IMR-90 (cell line): ENCODE measurements around the gene NKTR. TPM values are rescaled to one million over a fixed set of nuclear protein-coding genes. Genes with fewer than 3 reads are reported as not detected.

Source experiments
- ATAC-seq: fragments of 200-7000 bp; cut with Tn5 transposase; 2 replicates; pipeline ENCODE4 v1.9.1; 2020; ENCODE audit warnings: low read depth, mild to moderate bottlenecking, moderate library complexity
- BruUV-seq: library from RNA; stranded (reverse); fragments of 400-500 nt; replicated peaks from 2 replicates; lab custom pipeline; 2021; lab: Mats Ljungman, UMichigan
- CTCF ChIA-PET: fragments of 300-600 bp; formaldehyde crosslinking; extraction: SDS; loops from one replicate; lab custom pipeline; 2021; ENCODE audit warnings: antibody characterized with exemption; lab: Yijun Ruan, JAX
- POLR2A ChIA-PET: fragments of 300-600 bp; sonication (Branson Sonifier 250); formaldehyde crosslinking; loops from one replicate; lab custom pipeline; 2022; ENCODE audit warnings: antibody characterized with exemption; ENCODE audit not compliant: unreplicated experiment; lab: Charles Lee
- DNase-seq: peaks from one replicate; pipeline ENCODE4 v3.0.0; 2013
- H2AFZ ChIP-seq: replicated peaks from 2 replicates; pipeline ENCODE3; 2013; ENCODE audit warnings: low read length, mild to moderate bottlenecking; ENCODE audit not compliant: poor library complexity
- H2AK5ac ChIP-seq: 2 replicates; pipeline ENCODE4 v1.6.1; 2013; ENCODE audit warnings: low read depth, low read length, inconsistent platforms
- H2AK9ac ChIP-seq: replicated peaks from 2 replicates; pipeline ENCODE3; 2013; ENCODE audit warnings: mild to moderate bottlenecking, low read depth, low read length, moderate library complexity; ENCODE audit not compliant: poor library complexity
- H2BK120ac ChIP-seq: 2 replicates; pipeline ENCODE4 v1.6.1; 2013; ENCODE audit warnings: low read depth, low read length, inconsistent platforms
- H2BK15ac ChIP-seq: 3 replicates; pipeline ENCODE4 v1.6.1; 2013; ENCODE audit warnings: low read depth, low read length, inconsistent platforms
- H2BK20ac ChIP-seq: 2 replicates; pipeline ENCODE4 v1.6.1; 2013; ENCODE audit warnings: low read depth, mild to moderate bottlenecking, inconsistent platforms, low read length, moderate library complexity
- H2BK5ac ChIP-seq: 2 replicates; pipeline ENCODE4 v1.6.1; 2013; ENCODE audit warnings: mild to moderate bottlenecking, low read depth, low read length, inconsistent platforms; ENCODE audit not compliant: poor library complexity, severe bottlenecking
- H3K14ac ChIP-seq: replicated peaks from 2 replicates; pipeline ENCODE4 v1.6.1; 2013; ENCODE audit warnings: low read depth, low read length, inconsistent platforms
- H3K18ac ChIP-seq: 2 replicates; pipeline ENCODE4 v1.6.1; 2013; ENCODE audit warnings: low read depth, low read length, control low read depth
- H3K23ac ChIP-seq: 2 replicates; pipeline ENCODE4 v1.6.1; 2013; ENCODE audit warnings: low read depth, low read length, inconsistent platforms
- H3K27ac ChIP-seq: 2 replicates; pipeline ENCODE4 v1.5.1; 2013; ENCODE audit warnings: mild to moderate bottlenecking, control low read depth, low read length; ENCODE audit not compliant: insufficient read depth
- H3K27me3 ChIP-seq: 2 replicates; pipeline ENCODE4 v1.6.1; 2013; ENCODE audit warnings: low read length; ENCODE audit not compliant: control insufficient read depth, insufficient read depth
- H3K36me3 ChIP-seq: 2 replicates; pipeline ENCODE4 v1.6.1; 2013; ENCODE audit warnings: low read length, mixed read lengths; ENCODE audit not compliant: control insufficient read depth, insufficient read depth
- H3K4ac ChIP-seq: 2 replicates; pipeline ENCODE4 v1.6.1; 2013; ENCODE audit warnings: low read depth, low read length, inconsistent platforms
- H3K4me1 ChIP-seq: 2 replicates; pipeline ENCODE4 v1.6.1; 2013; ENCODE audit warnings: low read length, mixed read lengths; ENCODE audit not compliant: control insufficient read depth, insufficient read depth
- H3K4me2 ChIP-seq: 2 replicates; pipeline ENCODE4 v1.6.1; 2013; ENCODE audit warnings: low read depth, mild to moderate bottlenecking, control low read depth, low read length, moderate library complexity
- H3K4me3 ChIP-seq: 2 replicates; pipeline ENCODE4 v1.5.1; 2013; ENCODE audit warnings: low read depth, mild to moderate bottlenecking, control low read depth, low read length, moderate library complexity; ENCODE audit not compliant: insufficient read depth
- H3K56ac ChIP-seq: 2 replicates; pipeline ENCODE4 v1.6.1; 2013; ENCODE audit warnings: low read length, inconsistent platforms; ENCODE audit not compliant: insufficient read depth; ENCODE audit errors: extremely low read depth
- H3K79me1 ChIP-seq, 2 experiments: 2 replicates each; pipeline ENCODE4 v1.6.1; 2013; ENCODE audit warnings: low read length in 2 of 2, inconsistent platforms in 1 of 2, low read depth in 1 of 2
- H3K9ac ChIP-seq: 2 replicates; pipeline ENCODE4 v1.6.1; 2013; ENCODE audit warnings: low read depth, low read length, control low read depth
- H3K9me1 ChIP-seq: 2 replicates; pipeline ENCODE4 v1.6.1; 2013; ENCODE audit warnings: low read length, inconsistent platforms; ENCODE audit not compliant: insufficient read depth
- H3K9me3 ChIP-seq: 2 replicates; pipeline ENCODE4 v1.6.1; 2013; ENCODE audit warnings: low read length; ENCODE audit not compliant: control insufficient read depth, insufficient read depth
- H4K20me1 ChIP-seq: 2 replicates; pipeline ENCODE4 v1.6.1; 2013; ENCODE audit warnings: low read length, inconsistent platforms; ENCODE audit not compliant: insufficient read depth
- H4K5ac ChIP-seq: 2 replicates; pipeline ENCODE4 v1.6.1; 2013; ENCODE audit warnings: mild to moderate bottlenecking, low read depth, low read length, control low read depth
- H4K8ac ChIP-seq, 2 experiments: 2 replicates each; pipeline ENCODE4 v1.6.1; 2013; ENCODE audit warnings: low read depth in 2 of 2, low read length in 2 of 2, control low read depth in 1 of 2, inconsistent platforms in 1 of 2
- H4K91ac ChIP-seq: 2 replicates; pipeline ENCODE4 v1.6.1; 2013; ENCODE audit warnings: low read depth, low read length, inconsistent platforms; ENCODE audit not compliant: insufficient read depth
- CEBPB ChIP-seq: IDR thresholded peaks from 2 replicates; pipeline ENCODE4 v1.6.1; 2012; ENCODE audit warnings: low read depth, low read length, improper control_type of control experiment
- CHD1 ChIP-seq: IDR thresholded peaks from 2 replicates; pipeline ENCODE4 v1.6.1; 2012; ENCODE audit warnings: low read depth, low read length, improper control_type of control experiment
- ELK1 ChIP-seq: fragments of 150-350 bp; IDR thresholded peaks from 2 replicates; pipeline ENCODE4 v1.6.1; 2016; ENCODE audit warnings: low read depth, mild to moderate bottlenecking, low read length, moderate library complexity, borderline replicate concordance
- MAFK ChIP-seq: IDR thresholded peaks from 2 replicates; pipeline ENCODE4 v1.6.1; 2012; ENCODE audit warnings: low read depth, low read length, improper control_type of control experiment
- MAZ ChIP-seq: IDR thresholded peaks from 2 replicates; pipeline ENCODE4 v1.6.1; 2012; ENCODE audit warnings: low read depth, mild to moderate bottlenecking, low read length, improper control_type of control experiment, moderate library complexity, borderline replicate concordance
- MXI1 ChIP-seq: IDR thresholded peaks from 2 replicates; pipeline ENCODE4 v1.6.1; 2012; ENCODE audit warnings: low read depth, mild to moderate bottlenecking, low read length, moderate library complexity, borderline replicate concordance
- NFE2L2 ChIP-seq: fragments of 150-350 bp; IDR thresholded peaks from 2 replicates; pipeline ENCODE4 v1.6.1; 2016; ENCODE audit warnings: low read depth, mild to moderate bottlenecking, low read length
- RAD21 ChIP-seq: IDR thresholded peaks from 2 replicates; pipeline ENCODE4 v1.6.1; 2012; ENCODE audit warnings: low read length, improper control_type of control experiment
- SMC3 ChIP-seq: fragments of 150-350 bp; IDR thresholded peaks from 2 replicates; pipeline ENCODE4 v1.6.1; 2016; ENCODE audit warnings: low read depth, mild to moderate bottlenecking, antibody characterized with exemption, low read length, moderate library complexity
- WGBS, 2 experiments: methylation state at CpG; one replicate each; pipeline versions ENCODE4 v1.1.5 to v1.1.7; 2013; ENCODE audit warnings: missing lambda C conversion rate in 2 of 2; ENCODE audit not compliant: insufficient read length in 1 of 2; ENCODE audit errors: extremely low coverage in 2 of 2; 5-methylcytosine and 5-hydroxymethylcytosine counted together
- dilution Hi-C: fragments of 300-500 bp; cut with HindIII; formaldehyde crosslinking; loops from one replicate; pipeline ENCODE4 v1.14.3; 2018; ENCODE audit warnings: low sequenced_read_pairs; ENCODE audit not compliant: unreplicated experiment
- in situ Hi-C: fragments of 300-500 bp; cut with MboI; formaldehyde crosslinking; loops from 3 replicates; pipeline ENCODE4 v1.14.3; 2019; ENCODE audit warnings: low sequenced_read_pairs, inconsistent platforms, mixed read lengths
- intact Hi-C: fragments of 100-400 bp; cut with micrococcal nuclease; formaldehyde crosslinking; loops from 2 replicates; pipeline ENCODE4 v1.10.0; 2022
- polyA plus RNA-seq, 3 experiments: library from polyadenylated mRNA; depleted of rRNA; stranded (reverse); fragments of >200 nt; gene quantifications; 2 replicates each; pipeline ENCODE4 v1.2.3, GENCODE V29; 2012; ENCODE audit warnings: low replicate concordance in 1 of 3
- total RNA-seq: library from RNA; depleted of rRNA; stranded (reverse); fragments of >200 nt; gene quantifications from 2 replicates; pipeline ENCODE4 v1.2.3, GENCODE V29; 2012

NKTR gene
- total and polyA plus RNA-seq, 2 of the 4 experiments (the other 2 are of a cell fraction): 24.0 to 30.7 TPM

- H3K4me3 ChIP-seq: peak within 1 kb of the TSS; percentile 70
- in situ Hi-C loops (no loop called here), dilution Hi-C loops (no loop called here), intact Hi-C loops (loop anchor here (2.0 to 5.0 kb wide), 2 partner anchors 51 to 91 kb away; partner anchors contain the start of gene NKTR)
- DNase-seq (no peak), ATAC-seq (peak; percentile 7)
- H3K9ac ChIP-seq: peak within 1 kb of the TSS; percentile 90
- no peaks in the 10 kb centered on the region for H3K27me3 ChIP-seq
- no TSS peak for BruUV-seq
- peaks cover 31 to 78% of the 10 kb centered on the region in 2 experiments for H3K79me1 ChIP-seq
- peak within 1 kb of the TSS; percentile 65 for H3K18ac ChIP-seq
- peak within 1 kb of the TSS; percentile 84 for H3K14ac ChIP-seq
- H3K27ac ChIP-seq: peak within 1 kb of the TSS; percentile 87
- peaks cover 45% of the 10 kb centered on the region for H3K9me1 ChIP-seq
- POLR2A ChIA-PET: interaction anchor here (0.6 kb wide), 1 partner anchor 64 kb away, joined by 3 read pairs; no protein-coding TSS in a partner anchor
- peak within 1 kb of the TSS; percentile 88 for H2AK5ac ChIP-seq
- no peak for TF ChIP-seq MXI1
- TF ChIP-seq MAFK: no peak
- no peak for TF ChIP-seq CHD1
- no peak for TF ChIP-seq SMC3
- peak; percentile 47; the same call in 1 of the 2 replicates for TF ChIP-seq CEBPB
- TF ChIP-seq RAD21: no peak
- TF ChIP-seq MAZ: no peak; the same call in 1 of the 2 replicates
- TF ChIP-seq ELK1: no peak
- TF ChIP-seq NFE2L2: no peak
- peak within 1 kb of the TSS; percentile 32 for H2BK20ac ChIP-seq
- CTCF ChIA-PET: interaction anchor here (0.6 to 2.5 kb wide), 3 partner anchors 12 to 90 kb away, joined by 3 to 5 read pairs (median 4); no protein-coding TSS in a partner anchor
- H3K56ac ChIP-seq: peak within 1 kb of the TSS; percentile 29; the same call in 1 of the 2 replicates
- H2BK5ac ChIP-seq: peak within 1 kb of the TSS; percentile 81
- peak within 1 kb of the TSS; percentile 92 for H2AFZ ChIP-seq
- peaks cover 10% of the 10 kb centered on the region for H3K36me3 ChIP-seq
- peak within 1 kb of the TSS; percentile 88 for H4K91ac ChIP-seq
- H2BK15ac ChIP-seq: peak within 1 kb of the TSS; percentile 79; the same call in 2 of the 3 replicates
- peak within 1 kb of the TSS; percentile 95 for H3K4me2 ChIP-seq
- H3K23ac ChIP-seq: peak within 1 kb of the TSS; percentile 81
- H4K8ac ChIP-seq: peak within 1 kb of the TSS; percentile 52 to 92
- 4% methylated on average over 8 of the region's 31 CpGs; no CpG with 5 or more reads in 1 of the 2 experiments for WGBS, 2 experiments
- H3K4me1 ChIP-seq: peaks cover 35% of the 10 kb centered on the region
- peak within 1 kb of the TSS; percentile 72 for H4K5ac ChIP-seq
- H2AK9ac ChIP-seq: peak within 1 kb of the TSS; percentile 99
- peak within 1 kb of the TSS; percentile 88 for H3K4ac ChIP-seq
- H3K9me3 ChIP-seq: no peaks in the 10 kb centered on the region
- peaks cover 32% of the 10 kb centered on the region for H4K20me1 ChIP-seq
- peak within 1 kb of the TSS; percentile 78 for H2BK120ac ChIP-seq
Measured at GRCh38 chr3:42653560-42654330, 53.3 kb downstream of the NKTR start, which contains the start of gene ZBTB47. Gene ZBTB47 (plus strand): TSS chr3:42653697. CDS start chr3:42658356, 4,659 bp downstream.
